CD4-positive, alpha-beta T cell treated with Interferon alpha-2 for 1 hour (primary cell): Measurements from ENCODE around the gene RIBC2.
"Not testable (repeated sequence)": the region's sequence is repeated elsewhere in the genome, so short reads cannot be mapped to it uniquely, and the experiment has no call there.

Experiments used
- DNase-seq, 2 donors: peaks; one replicate each; pipeline ENCODE4 v3.0.0-alpha.2; 2020 to 2022

RIBC2 gene

GRCh38 chr22:45413368-45414211 lies at the start of gene RIBC2, which contains the start of gene SMC1B:
Gene RIBC2 (plus strand): TSS chr22:45413693. CDS start chr22:45413887, 194 bp downstream.
Gene SMC1B (minus strand): TSS chr22:45413599. CDS start chr22:45413567, 32 bp downstream.
- peak; percentile 81 to 90 for DNase-seq

GRCh38 chr22:45366713-45367112 lies 46.8 kb upstream of the RIBC2 start:
- DNase-seq, result no peak

- DNase-seq, result not testable (repeated sequence)
Measured at GRCh38 chr22:45373592-45373991, 39.9 kb upstream of the RIBC2 start.

- DNase-seq, result no peak
Measured at GRCh38 chr22:45376009-45376408, 37.5 kb upstream of the RIBC2 start.

GRCh38 chr22:45376703-45377102 lies 36.8 kb upstream of the RIBC2 start:
- DNase-seq, result no peak

- DNase-seq, result no peak
Measured at GRCh38 chr22:45381348-45381747, 32.1 kb upstream of the RIBC2 start.

GRCh38 chr22:45389546-45389945 lies 23.9 kb upstream of the RIBC2 start:
- no peak for DNase-seq

GRCh38 chr22:45397806-45398205 lies 15.7 kb upstream of the RIBC2 start:
- DNase-seq, result peak in 1 of 2 donors; percentile 16

GRCh38 chr22:45398214-45398613 lies 15.3 kb upstream of the RIBC2 start:
- no peak for DNase-seq

GRCh38 chr22:45399712-45400445 lies 13.6 kb upstream of the RIBC2 start:
- DNase-seq, result no peak

- DNase-seq, result no peak
Measured at GRCh38 chr22:45402466-45402985, 11.0 kb upstream of the RIBC2 start.

GRCh38 chr22:45407793-45408192 lies 5.7 kb upstream of the RIBC2 start:
- DNase-seq, result no peak

- DNase-seq, result no peak
Measured at GRCh38 chr22:45413013-45413367, 503 bp upstream of the RIBC2 start.

GRCh38 chr22:45418056-45418769 lies 4.7 kb downstream of the RIBC2 start:
- DNase-seq, result no peak

- no peak for DNase-seq
Measured at GRCh38 chr22:45418770-45419138, 5.3 kb downstream of the RIBC2 start.

GRCh38 chr22:45420011-45420410 lies 6.5 kb downstream of the RIBC2 start:
- DNase-seq, result no peak

- DNase-seq, result no peak
Measured at GRCh38 chr22:45420539-45420938, 7.0 kb downstream of the RIBC2 start.

GRCh38 chr22:45421349-45422055 lies 8.0 kb downstream of the RIBC2 start:
- peak in 1 of 2 donors; percentile 17 for DNase-seq

GRCh38 chr22:45422237-45422983 lies 8.9 kb downstream of the RIBC2 start:
- DNase-seq, result no peak

- DNase-seq, result no peak
Measured at GRCh38 chr22:45423524-45423923, 10.0 kb downstream of the RIBC2 start.

GRCh38 chr22:45424241-45424731 lies 10.8 kb downstream of the RIBC2 start:
- DNase-seq, result peak; percentile 11 to 57

GRCh38 chr22:45425101-45425500 lies 11.6 kb downstream of the RIBC2 start:
- no peak for DNase-seq
